Sigmoid colon (tissue), 7 donors: ENCODE data around the gene CRTC1. TPM values are rescaled to one million over a fixed set of nuclear protein-coding genes. Genes with fewer than 3 reads are reported as not detected.

Experiments
- DNase-seq: peaks from one replicate; pipeline ENCODE4 v3.0.0-alpha.2; 2019
- H3K27ac ChIP-seq, 4 donors: fragments of 200-600 bp; sonication (generic); one replicate each; pipeline ENCODE4 v1.5.1; 2016 to 2019; ENCODE audit warnings: mild to moderate bottlenecking in 1 of 4
- H3K27me3 ChIP-seq, 3 donors: fragments of 200-600 bp; sonication (generic); one replicate each; pipeline ENCODE4 v1.5.1; 2019; ENCODE audit warnings: mild to moderate bottlenecking in 1 of 3
- H3K36me3 ChIP-seq, 4 donors: fragments of 200-600 bp; sonication (generic); one replicate each; pipeline ENCODE4 v1.5.1; 2016 to 2019
- H3K4me1 ChIP-seq, 4 donors: fragments of 200-600 bp; sonication (generic); one replicate each; pipeline ENCODE4 v1.5.1; 2017 to 2019
- H3K4me3 ChIP-seq, 4 donors: fragments of 200-600 bp; sonication (generic); one replicate each; pipeline ENCODE4 v1.5.1; 2017 to 2019; ENCODE audit warnings: mild to moderate bottlenecking in 2 of 4, moderate library complexity in 1 of 4
- H3K9me3 ChIP-seq, 4 donors: fragments of 200-600 bp in 3 of 4; sonication (generic) in 3 of 4; one replicate each; pipeline versions ENCODE4 v1.5.1 to v1.6.1; 2013 to 2019
- CTCF ChIP-seq, 4 experiments: fragments of 450-650 bp in 3 of 4; fragments of 200-600 bp in 1 of 4; IDR thresholded peaks; one replicate each; pipeline ENCODE4 v1.5.1; 2016 to 2019; ENCODE audit warnings: antibody characterized with exemption in 4 of 4, mild to moderate bottlenecking in 3 of 4, moderate library complexity in 2 of 4
- EP300 ChIP-seq, 4 donors: sonication (generic); formaldehyde crosslinking; IDR thresholded peaks; one replicate each; pipeline ENCODE4 v1.6.1; 2017; ENCODE audit warnings: antibody characterized with exemption in 4 of 4
- POLR2A ChIP-seq, 2 donors: fragments of 450-650 bp; IDR thresholded peaks; one replicate each; pipeline ENCODE4 v1.6.1; 2016; ENCODE audit warnings: antibody characterized with exemption in 2 of 2, mild to moderate bottlenecking in 2 of 2, moderate library complexity in 2 of 2
- POLR2AphosphoS5 ChIP-seq, 4 donors: sonication (generic); formaldehyde crosslinking; IDR thresholded peaks; one replicate each; pipeline ENCODE4 v1.6.1; 2017; ENCODE audit warnings: antibody characterized with exemption in 4 of 4
- WGBS, 2 donors: extraction: QIAGEN DNeasy Blood & Tissue Kit; methylation state at CpG; one replicate each; pipeline ENCODE4 v1.1.7; 2013; 5-methylcytosine and 5-hydroxymethylcytosine counted together
- intact Hi-C: fragments of 100-400 bp; cut with DNase I; formaldehyde crosslinking; loops from one replicate; pipeline ENCODE4 v1.15.1; 2023
- polyA plus RNA-seq, 3 donors: library from polyadenylated mRNA; stranded (reverse); fragments of 200-250 nt; gene quantifications; one replicate each; pipeline ENCODE4 v1.2.3, GENCODE V29; 2013
- total RNA-seq, 4 donors: library from RNA; depleted of rRNA; stranded (reverse); fragments of >200 nt; gene quantifications; one replicate each; pipeline ENCODE4 v1.1.0, GENCODE V29; 2016
- donor health status: healthy with polysubstance abuse.
- donor health status: Bipolar disorder and iron deficiency.
- donor health status: healthy.

Gene CRTC1
- total and polyA plus RNA-seq, 7 donors: 2.5 to 8.9 (median 3.6) TPM

- Histone ChIP-seq H3K4me3 (peak overlapping the region in 3 of 4 donors; percentile 5 to 40 (median 32)), H3K9me3 (no peaks in the 10 kb centered on the region), H3K27ac (no peak overlapping the region), H3K4me1 (peaks cover 0 to 53% (median 49%) of the 10 kb centered on the region in 4 donors), H3K36me3 (no peaks in the 10 kb centered on the region), H3K27me3 (peaks cover 56 to 99% (median 80%) of the 10 kb centered on the region in 3 donors)
- 4 to 9% methylated on average over 38 of the region's 38 CpGs for WGBS, 2 donors
- no peak for DNase-seq
- intact Hi-C loops: no loop called here
- TF ChIP-seq EP300 (IDR thresholded peaks at IDR 0.05) (no peak), POLR2A (IDR thresholded peaks at IDR 0.05) (no peak), CTCF (IDR thresholded peaks at IDR 0.05) (no peak), POLR2AphosphoS5 (IDR thresholded peaks at IDR 0.05) (no peak)
Observed at GRCh38 chr19:18789422-18789869, 106.0 kb downstream of the CRTC1 start.

GRCh38 chr19:18789883-18790565 is 106.5 kb downstream of the CRTC1 start:
- DNase-seq: no peak
- Histone ChIP-seq H3K4me1 (peaks cover 0 to 51% (median 48%) of the 10 kb centered on the region in 4 donors), H3K9me3 (no peaks in the 10 kb centered on the region), H3K27ac (no peak overlapping the region), H3K4me3 (peak overlapping the region in 3 of 4 donors; percentile 5 to 40 (median 32)), H3K27me3 (peaks cover 56 to 99% (median 78%) of the 10 kb centered on the region in 3 donors), H3K36me3 (no peaks in the 10 kb centered on the region)
- WGBS, 2 donors: 2% methylated on average over 64 of the region's 65 CpGs
- intact Hi-C loops: no loop called here
- TF ChIP-seq CTCF (IDR thresholded peaks at IDR 0.05) (no peak), POLR2AphosphoS5 (IDR thresholded peaks at IDR 0.05) (no peak), EP300 (IDR thresholded peaks at IDR 0.05) (no peak), POLR2A (IDR thresholded peaks at IDR 0.05) (no peak)

- Histone ChIP-seq H3K36me3 (no peaks in the 10 kb centered on the region), H3K4me1 (peaks cover 0 to 48% (median 43%) of the 10 kb centered on the region in 4 donors), H3K27me3 (peaks cover 52 to 99% (median 78%) of the 10 kb centered on the region in 3 donors), H3K4me3 (peak within 1 kb of the TSS in 3 of 4 donors; percentile 5 to 40 (median 32)), H3K27ac (no peak within 1 kb of the TSS), H3K9me3 (no peaks in the 10 kb centered on the region)
- intact Hi-C loops: no loop called here
- DNase-seq: no peak
- TF ChIP-seq EP300 (IDR thresholded peaks at IDR 0.05) (no peak), POLR2A (IDR thresholded peaks at IDR 0.05) (no peak), CTCF (IDR thresholded peaks at IDR 0.05) (no peak), POLR2AphosphoS5 (IDR thresholded peaks at IDR 0.05) (no peak)
- WGBS, 2 donors: 3% methylated on average over 61 of the region's 61 CpGs
Observed at GRCh38 chr19:18790566-18791314, 107.3 kb downstream of the CRTC1 start, which contains the start of gene COMP. Gene COMP, minus strand, starts transcription at chr19:18791305. Its CDS starts 36 bp downstream, at chr19:18791269.

- WGBS, 2 donors: 14 to 21% methylated on average over 21 of the region's 21 CpGs
- peaks cover 50 to 99% (median 78%) of the 10 kb centered on the region in 3 donors for H3K27me3 ChIP-seq
- H3K27ac ChIP-seq: no peak overlapping the region
- intact Hi-C loops: no loop called here
- TF ChIP-seq POLR2A (IDR thresholded peaks at IDR 0.05) (no peak), CTCF (IDR thresholded peaks at IDR 0.05) (no peak), POLR2AphosphoS5 (IDR thresholded peaks at IDR 0.05) (no peak), EP300 (IDR thresholded peaks at IDR 0.05) (no peak)
- peaks cover 0 to 45% (median 42%) of the 10 kb centered on the region in 4 donors for H3K4me1 ChIP-seq
- H3K9me3 ChIP-seq: no peaks in the 10 kb centered on the region
- H3K4me3 ChIP-seq: no peak overlapping the region
- no peak for DNase-seq
- no peaks in the 10 kb centered on the region for H3K36me3 ChIP-seq
Observed at GRCh38 chr19:18791315-18791678, 107.8 kb downstream of the CRTC1 start.
